HepG2 (cell line): ENCODE results near the gene NDUFB7. TPM values are rescaled to one million over a fixed set of nuclear protein-coding genes. Genes with fewer than 3 reads are reported as not detected.

Experiments used
- AKAP8 ChIP-seq: sonication (generic); formaldehyde crosslinking; IDR thresholded peaks from 2 replicates; pipeline ENCODE4 v1.5.1; 2020; ENCODE audit warnings: mild to moderate bottlenecking, missing genetic modification reagents
- CC2D1A ChIP-seq: sonication (generic); formaldehyde crosslinking; IDR thresholded peaks from 2 replicates; pipeline ENCODE4 v1.8.1; 2023; ENCODE audit warnings: mild to moderate bottlenecking, missing genetic modification reagents
- CENPT ChIP-seq: sonication (generic); formaldehyde crosslinking; IDR thresholded peaks from 2 replicates; pipeline ENCODE4 v1.8.0; 2022; ENCODE audit warnings: low read depth, mild to moderate bottlenecking, moderate library complexity, missing genetic modification reagents
- CREM ChIP-seq, 2 experiments: sonication (generic) in 1 of 2; formaldehyde crosslinking in 1 of 2; IDR thresholded peaks; 2 replicates each; pipeline versions ENCODE4 v1.4.0 to v1.6.1; 2016 to 2020; ENCODE audit warnings: antibody characterized with exemption in 1 of 2, mild to moderate bottlenecking in 1 of 2, missing genetic modification reagents in 1 of 2
- FOXJ3 ChIP-seq: sonication (generic); formaldehyde crosslinking; IDR thresholded peaks from 2 replicates; pipeline ENCODE4 v1.4.0; 2020; ENCODE audit warnings: missing genetic modification reagents, mild to moderate bottlenecking, borderline replicate concordance
- JUND ChIP-seq: sonication (generic); formaldehyde crosslinking; IDR thresholded peaks from 2 replicates; pipeline ENCODE4 v1.8.0; 2022; ENCODE audit warnings: mild to moderate bottlenecking, missing genetic modification reagents
- KDM3A ChIP-seq: IDR thresholded peaks from 2 replicates; pipeline ENCODE4 v1.6.1; 2018; ENCODE audit warnings: low read depth, missing compliant biosample characterization
- KLF6 ChIP-seq: IDR thresholded peaks from 2 replicates; pipeline ENCODE4 v1.8.0; 2016; ENCODE audit warnings: missing biosample characterization, missing genetic modification reagents
- KMT2A ChIP-seq: sonication (generic); formaldehyde crosslinking; IDR thresholded peaks from 2 replicates; pipeline ENCODE4 v1.4.0; 2020; ENCODE audit warnings: missing genetic modification reagents
- MED1 ChIP-seq: sonication (generic); formaldehyde crosslinking; IDR thresholded peaks from 2 replicates; pipeline ENCODE4 v1.4.0; 2020; ENCODE audit warnings: missing genetic modification reagents
- MEIS2 ChIP-seq: sonication (generic); formaldehyde crosslinking; IDR thresholded peaks from 2 replicates; pipeline ENCODE4 v1.9.0; 2021; ENCODE audit warnings: mild to moderate bottlenecking, missing genetic modification reagents
- NR2F6 ChIP-seq, 2 experiments: IDR thresholded peaks; 2 replicates each; pipeline ENCODE4 v1.6.1; 2016; ENCODE audit warnings: antibody characterized with exemption in 1 of 2, mild to moderate bottlenecking in 1 of 2
- RXRA ChIP-seq: sonication (generic); formaldehyde crosslinking; IDR thresholded peaks from 2 replicates; pipeline ENCODE4 v1.5.1; 2020; ENCODE audit warnings: missing genetic modification reagents
- SOX5 ChIP-seq: IDR thresholded peaks from 2 replicates; pipeline ENCODE4 v1.6.1; 2016; ENCODE audit warnings: borderline replicate concordance
- TARDBP ChIP-seq: sonication (generic); formaldehyde crosslinking; IDR thresholded peaks from 2 replicates; pipeline ENCODE4 v1.8.0; 2022; ENCODE audit warnings: mild to moderate bottlenecking, missing genetic modification reagents
- THAP11 ChIP-seq: IDR thresholded peaks from 2 replicates; pipeline ENCODE4 v1.6.1; 2016; ENCODE audit warnings: missing biosample characterization, missing genetic modification reagents
- ZBTB20 ChIP-seq: sonication (generic); formaldehyde crosslinking; IDR thresholded peaks from 2 replicates; pipeline ENCODE4 v1.8.1; 2023; ENCODE audit warnings: missing genetic modification reagents, low read depth, mild to moderate bottlenecking, borderline replicate concordance
- ZBTB21 ChIP-seq: sonication (generic); formaldehyde crosslinking; IDR thresholded peaks from 2 replicates; pipeline ENCODE4 v1.4.0; 2020; ENCODE audit warnings: missing genetic modification reagents
- ZNF652 ChIP-seq: IDR thresholded peaks from 2 replicates; pipeline ENCODE4 v1.6.1; 2016; ENCODE audit warnings: low read depth, borderline replicate concordance
- ZNF792 ChIP-seq: IDR thresholded peaks from 2 replicates; pipeline ENCODE4 v1.6.1; 2016
- polyA plus RNA-seq, 8 experiments: library from polyadenylated mRNA; depleted of rRNA in 3 of 8; stranded (reverse) in 7 of 8; unstranded in 1 of 8; fragments of >200 nt; fragmentation: Illumina TruSeq in 4 of 8; extraction: Trizol in 4 of 8; gene quantifications; 2 replicates each; pipeline versions ENCODE4 v1.2.1 to v1.2.3, GENCODE V29; 2011 to 2016; ENCODE audit warnings: low read depth in 4 of 8, missing spikeins in 1 of 8, mixed read lengths in 1 of 8; ENCODE audit not compliant: insufficient read depth in 1 of 8
- total RNA-seq, 5 experiments: library from RNA; depleted of rRNA; stranded (reverse); fragments of >200 nt; fragmentation: Illumina TruSeq; extraction: Trizol; gene quantifications; 2 replicates each; pipeline ENCODE4 v1.2.3, GENCODE V29; 2016; ENCODE audit warnings: low read depth in 1 of 5
- TF ChIP-seq, protein P1 (sequence below): IDR thresholded peaks from 2 replicates; pipeline ENCODE4 v1.6.1; 2012; ENCODE audit warnings: inconsistent platforms
- TF ChIP-seq, protein P2 (sequence below): sonication (generic); formaldehyde crosslinking; IDR thresholded peaks from 2 replicates; pipeline ENCODE4 v1.4.0; 2020; ENCODE audit warnings: missing genetic modification reagents, low read depth, mild to moderate bottlenecking, borderline replicate concordance
- TF ChIP-seq, protein P3 (sequence below): sonication (generic); formaldehyde crosslinking; IDR thresholded peaks from 2 replicates; pipeline ENCODE4 v1.4.0; 2020; ENCODE audit warnings: mild to moderate bottlenecking, missing genetic modification reagents
- TF ChIP-seq, protein P4 (sequence below): sonication (generic); formaldehyde crosslinking; IDR thresholded peaks from 2 replicates; pipeline ENCODE4 v1.4.0; 2020; ENCODE audit warnings: missing genetic modification reagents

Gene NDUFB7
- total and polyA plus RNA-seq, 2 of the 13 experiments (the other 11 are each of a cell fraction or from before 2014, with no cell fraction given): 156 to 198 TPM

DNA sequence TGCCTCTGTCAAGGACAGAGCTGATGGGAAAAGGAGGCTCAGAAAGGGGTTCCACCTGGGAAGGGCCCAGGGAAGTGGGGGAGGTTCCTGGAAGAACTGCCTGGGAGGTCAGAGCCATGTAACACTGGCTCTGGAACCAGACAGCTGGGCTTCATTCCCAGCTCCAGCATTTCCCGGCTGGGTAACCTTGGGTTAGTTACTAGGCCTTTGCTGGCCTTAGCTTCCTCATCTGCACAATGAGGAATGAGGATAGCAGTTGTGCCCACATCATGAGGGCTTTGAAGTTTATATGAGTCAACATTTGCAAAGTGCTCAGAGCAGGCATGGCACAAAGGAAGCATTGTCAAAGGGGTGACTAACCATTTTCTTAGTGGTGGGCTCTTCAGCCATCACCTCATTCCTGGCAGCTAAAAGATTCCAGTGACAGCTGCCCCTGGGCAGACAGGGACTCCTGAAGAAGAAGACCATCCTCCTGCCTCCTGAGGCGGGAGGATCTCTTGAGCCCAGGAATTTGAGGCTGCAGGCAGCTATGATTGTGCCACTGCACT, 51.9 kb downstream of the NDUFB7 start (continued):
- TF ChIP-seq MED1 (peak; percentile 87), TARDBP (CRISPR knock-in tag) (peak; percentile 53; the same call in 1 of the 2 replicates), KMT2A (CRISPR knock-in tag) (peak; percentile 67; the same call in 1 of the 2 replicates), THAP11 (CRISPR knock-in tag) (peak; percentile 77), CREM (IDR thresholded peaks at IDR 0.05) (peak; percentile 67; the same call in 1 of the 2 replicates), CREM (CRISPR knock-in tag; IDR thresholded peaks at IDR 0.05) (no peak), KDM3A (CRISPR knock-in tag) (0 out of 2 replicates have a peak, but pooled peaks have one; percentile 21), MEIS2 (CRISPR knock-in tag) (peak; percentile 75; the same call in 1 of the 2 replicates), AKAP8 (CRISPR knock-in tag) (no peak), ZNF652 (no peak), CENPT (CRISPR knock-in tag) (no peak), ZBTB21 (CRISPR knock-in tag) (0 out of 2 replicates have a peak, but pooled peaks have one; percentile 18), ZNF792 (CRISPR knock-in tag) (peak; percentile 100), RXRA (CRISPR knock-in tag) (peak; percentile 88), JUND (0 out of 2 replicates have a peak, but pooled peaks have one; percentile 50), KLF6 (CRISPR knock-in tag) (0 out of 2 replicates have a peak, but pooled peaks have one; percentile 55), CC2D1A (CRISPR knock-in tag) (no peak), SOX5 (CRISPR knock-in tag) (peak; percentile 91), ZBTB20 (CRISPR knock-in tag) (peak; percentile 38; the same call in 1 of the 2 replicates), NR2F6 (IDR thresholded peaks at IDR 0.05) (peak; percentile 59; the same call in 1 of the 2 replicates), NR2F6 (CRISPR knock-in tag; IDR thresholded peaks at IDR 0.05) (peak; percentile 72), FOXJ3 (CRISPR knock-in tag) (0 out of 2 replicates have a peak, but pooled peaks have one; percentile 7)
- TF ChIP-seq, protein P1, sequence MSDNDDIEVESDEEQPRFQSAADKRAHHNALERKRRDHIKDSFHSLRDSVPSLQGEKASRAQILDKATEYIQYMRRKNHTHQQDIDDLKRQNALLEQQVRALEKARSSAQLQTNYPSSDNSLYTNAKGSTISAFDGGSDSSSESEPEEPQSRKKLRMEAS: peak; percentile 74
- TF ChIP-seq, protein P2, sequence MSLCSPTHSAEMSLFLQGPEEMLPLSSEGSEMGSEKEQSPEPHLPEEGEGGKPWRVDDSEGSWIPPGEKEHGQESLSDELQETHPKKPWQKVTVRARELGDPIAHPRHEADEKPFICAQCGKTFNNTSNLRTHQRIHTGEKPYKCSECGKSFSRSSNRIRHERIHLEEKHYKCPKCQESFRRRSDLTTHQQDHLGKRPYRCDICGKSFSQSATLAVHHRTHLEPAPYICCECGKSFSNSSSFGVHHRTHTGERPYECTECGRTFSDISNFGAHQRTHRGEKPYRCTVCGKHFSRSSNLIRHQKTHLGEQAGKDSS (CRISPR knock-in tag): peak; percentile 90; the same call in 1 of the 2 replicates
- TF ChIP-seq, protein P3, sequence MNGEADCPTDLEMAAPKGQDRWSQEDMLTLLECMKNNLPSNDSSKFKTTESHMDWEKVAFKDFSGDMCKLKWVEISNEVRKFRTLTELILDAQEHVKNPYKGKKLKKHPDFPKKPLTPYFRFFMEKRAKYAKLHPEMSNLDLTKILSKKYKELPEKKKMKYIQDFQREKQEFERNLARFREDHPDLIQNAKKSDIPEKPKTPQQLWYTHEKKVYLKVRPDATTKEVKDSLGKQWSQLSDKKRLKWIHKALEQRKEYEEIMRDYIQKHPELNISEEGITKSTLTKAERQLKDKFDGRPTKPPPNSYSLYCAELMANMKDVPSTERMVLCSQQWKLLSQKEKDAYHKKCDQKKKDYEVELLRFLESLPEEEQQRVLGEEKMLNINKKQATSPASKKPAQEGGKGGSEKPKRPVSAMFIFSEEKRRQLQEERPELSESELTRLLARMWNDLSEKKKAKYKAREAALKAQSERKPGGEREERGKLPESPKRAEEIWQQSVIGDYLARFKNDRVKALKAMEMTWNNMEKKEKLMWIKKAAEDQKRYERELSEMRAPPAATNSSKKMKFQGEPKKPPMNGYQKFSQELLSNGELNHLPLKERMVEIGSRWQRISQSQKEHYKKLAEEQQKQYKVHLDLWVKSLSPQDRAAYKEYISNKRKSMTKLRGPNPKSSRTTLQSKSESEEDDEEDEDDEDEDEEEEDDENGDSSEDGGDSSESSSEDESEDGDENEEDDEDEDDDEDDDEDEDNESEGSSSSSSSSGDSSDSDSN (CRISPR knock-in tag): peak; percentile 61
- TF ChIP-seq, protein P4, sequence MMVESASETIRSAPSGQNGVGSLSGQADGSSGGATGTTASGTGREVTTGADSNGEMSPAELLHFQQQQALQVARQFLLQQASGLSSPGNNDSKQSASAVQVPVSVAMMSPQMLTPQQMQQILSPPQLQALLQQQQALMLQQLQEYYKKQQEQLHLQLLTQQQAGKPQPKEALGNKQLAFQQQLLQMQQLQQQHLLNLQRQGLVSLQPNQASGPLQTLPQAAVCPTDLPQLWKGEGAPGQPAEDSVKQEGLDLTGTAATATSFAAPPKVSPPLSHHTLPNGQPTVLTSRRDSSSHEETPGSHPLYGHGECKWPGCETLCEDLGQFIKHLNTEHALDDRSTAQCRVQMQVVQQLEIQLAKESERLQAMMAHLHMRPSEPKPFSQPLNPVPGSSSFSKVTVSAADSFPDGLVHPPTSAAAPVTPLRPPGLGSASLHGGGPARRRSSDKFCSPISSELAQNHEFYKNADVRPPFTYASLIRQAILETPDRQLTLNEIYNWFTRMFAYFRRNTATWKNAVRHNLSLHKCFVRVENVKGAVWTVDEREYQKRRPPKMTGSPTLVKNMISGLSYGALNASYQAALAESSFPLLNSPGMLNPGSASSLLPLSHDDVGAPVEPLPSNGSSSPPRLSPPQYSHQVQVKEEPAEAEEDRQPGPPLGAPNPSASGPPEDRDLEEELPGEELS: peak; percentile 21; the same call in 1 of the 2 replicates
